ENCODE results near the gene CCDC14. TPM values are rescaled to one million over a fixed set of nuclear protein-coding genes. Genes with fewer than 3 reads are reported as not detected.
"Not testable (repeated sequence)": the region's sequence is repeated elsewhere in the genome, so short reads cannot be mapped to it uniquely, and the experiment has no call there.

Gene CCDC14
- total RNA-seq, 1 experiment from 2014 or later, result 30.5 TPM

GRCh38 chr3:123909785-123910184, 51.2 kb downstream of the CCDC14 start:
- DNase-seq (ENCODE audit: low spot score), result no peak

GRCh38 chr3:123907720-123908119, 53.3 kb downstream of the CCDC14 start:
- no peak for DNase-seq (ENCODE audit: low spot score)

GRCh38 chr3:123899300-123899865, 61.6 kb downstream of the CCDC14 start:
- no peak for DNase-seq (ENCODE audit: low spot score)

GRCh38 chr3:123893012-123893411, 68.0 kb downstream of the CCDC14 start:
- no peak for DNase-seq (ENCODE audit: low spot score)

- DNase-seq (ENCODE audit: low spot score), result no peak
Measured at GRCh38 chr3:123892195-123892594, 68.8 kb downstream of the CCDC14 start.

- DNase-seq (ENCODE audit: low spot score), result not testable (repeated sequence)
Measured at GRCh38 chr3:123890991-123891390, 70.0 kb downstream of the CCDC14 start.

GRCh38 chr3:123890162-123890561, 70.9 kb downstream of the CCDC14 start:
- not testable (repeated sequence) for DNase-seq (ENCODE audit: low spot score)

GRCh38 chr3:123884993-123885392, 76.0 kb downstream of the CCDC14 start:
- DNase-seq (ENCODE audit: low spot score), result no peak

- DNase-seq (ENCODE audit: low spot score), result peak; percentile 16
Measured at GRCh38 chr3:123884203-123884831, 76.7 kb downstream of the CCDC14 start, which contains the start of gene MYLK. TSS of gene MYLK (minus strand) at chr3:123884332. CDS start at chr3:123793841, 90,491 bp downstream.

GRCh38 chr3:123883701-123884202, 77.3 kb downstream of the CCDC14 start:
- DNase-seq (ENCODE audit: low spot score), result no peak

- no peak for DNase-seq (ENCODE audit: low spot score)
Measured at GRCh38 chr3:123883111-123883510, 77.9 kb downstream of the CCDC14 start.

GRCh38 chr3:123881771-123882170, 79.3 kb downstream of the CCDC14 start:
- DNase-seq (ENCODE audit: low spot score), result no peak

- peak; percentile 53 for DNase-seq (ENCODE audit: low spot score)
Measured at GRCh38 chr3:123880998-123881561, 79.9 kb downstream of the CCDC14 start.

- DNase-seq (ENCODE audit: low spot score), result no peak
Measured at GRCh38 chr3:123878807-123879206, 82.2 kb downstream of the CCDC14 start.

GRCh38 chr3:123877965-123878364, 83.1 kb downstream of the CCDC14 start:
- no peak for DNase-seq (ENCODE audit: low spot score)

GRCh38 chr3:123877466-123877865, 83.6 kb downstream of the CCDC14 start:
- no peak for DNase-seq (ENCODE audit: low spot score)

GRCh38 chr3:123876858-123877257, 84.2 kb downstream of the CCDC14 start:
- peak; percentile 27 for DNase-seq (ENCODE audit: low spot score)

- no peak for DNase-seq (ENCODE audit: low spot score)
Measured at GRCh38 chr3:123872621-123873020, 88.4 kb downstream of the CCDC14 start.

GRCh38 chr3:123871946-123872345, 89.1 kb downstream of the CCDC14 start:
- DNase-seq (ENCODE audit: low spot score), result no peak

- DNase-seq (ENCODE audit: low spot score), result no peak
Measured at GRCh38 chr3:123870033-123870432, 91.0 kb downstream of the CCDC14 start.

GRCh38 chr3:123869165-123869564, 91.9 kb downstream of the CCDC14 start:
- no peak for DNase-seq (ENCODE audit: low spot score)

- DNase-seq (ENCODE audit: low spot score), result no peak
Measured at GRCh38 chr3:123864706-123865105, 96.3 kb downstream of the CCDC14 start.

Data from HT-29 (cell line).